HK-2 (cell line): ENCODE results near the gene YPEL1.
"Not testable (repeated sequence)": the region's sequence is repeated elsewhere in the genome, so short reads cannot be mapped to it uniquely, and the experiment has no call there.

Experiments used
- DNase-seq: peaks from one replicate; pipeline ENCODE4 v3.0.0-alpha.2; 2018; ENCODE audit not compliant: unreplicated experiment

The YPEL1 gene

GRCh38 chr22:21753374-21754111 is 17.9 kb upstream of the YPEL1 start:
- no peak for DNase-seq

- DNase-seq: no peak
Measured at GRCh38 chr22:21752276-21752675, 16.7 kb upstream of the YPEL1 start.

GRCh38 chr22:21745948-21746347 is 10.4 kb upstream of the YPEL1 start:
- DNase-seq: no peak

- DNase-seq: not testable (repeated sequence)
Measured at GRCh38 chr22:21744917-21745316, 9.3 kb upstream of the YPEL1 start.

GRCh38 chr22:21741790-21742189 is 6.2 kb upstream of the YPEL1 start:
- DNase-seq: no peak

GRCh38 chr22:21741059-21741458 is 5.5 kb upstream of the YPEL1 start:
- DNase-seq: no peak

- no peak for DNase-seq
Measured at GRCh38 chr22:21739828-21740377, 4.3 kb upstream of the YPEL1 start.

- no peak for DNase-seq
Measured at GRCh38 chr22:21738966-21739365, 3.4 kb upstream of the YPEL1 start.

- no peak for DNase-seq
Measured at GRCh38 chr22:21738081-21738480, 2.5 kb upstream of the YPEL1 start.

GRCh38 chr22:21736948-21737347 is 1.4 kb upstream of the YPEL1 start:
- DNase-seq: no peak

- no peak for DNase-seq
Measured at GRCh38 chr22:21736084-21736642, 569 bp upstream of the YPEL1 start.

- no peak for DNase-seq
Measured at GRCh38 chr22:21734540-21735199, 924 bp downstream of the YPEL1 start.

GRCh38 chr22:21731503-21731902 is 4.1 kb downstream of the YPEL1 start:
- no peak for DNase-seq

- DNase-seq: no peak
Measured at GRCh38 chr22:21730535-21731308, 4.9 kb downstream of the YPEL1 start.

- not testable (repeated sequence) for DNase-seq
Measured at GRCh38 chr22:21729184-21729583, 6.4 kb downstream of the YPEL1 start.

- DNase-seq: no peak
Measured at GRCh38 chr22:21728270-21728669, 7.3 kb downstream of the YPEL1 start.

GRCh38 chr22:21727768-21728167 is 7.8 kb downstream of the YPEL1 start:
- DNase-seq: no peak

GRCh38 chr22:21727159-21727558 is 8.4 kb downstream of the YPEL1 start:
- DNase-seq: no peak

GRCh38 chr22:21726650-21727049 is 8.9 kb downstream of the YPEL1 start:
- no peak for DNase-seq

GRCh38 chr22:21725956-21726649 is 9.5 kb downstream of the YPEL1 start:
- no peak for DNase-seq

- DNase-seq: not testable (repeated sequence)
Measured at GRCh38 chr22:21724496-21724895, 11.1 kb downstream of the YPEL1 start.
